GM12891 (cell line): ENCODE measurements around the gene IFRD1. TPM values are rescaled to one million over a fixed set of nuclear protein-coding genes. Genes with fewer than 3 reads are reported as not detected.

ENCODE experiments used
- DNase-seq: peaks from one replicate; pipeline ENCODE4 v3.0.0; 2011; ENCODE audit warnings: low spot score; ENCODE audit not compliant: insufficient read length
- FAIRE-seq: peaks from 2 replicates; lab custom pipeline; 2011; peaks lifted over from hg19 to GRCh38; lab: Jason Lieb, UNC
- PAX5 ChIP-seq: IDR thresholded peaks from 2 replicates; pipeline ENCODE4 v1.6.1; 2011; ENCODE audit warnings: low read length, moderate library complexity, mild to moderate bottlenecking; ENCODE audit not compliant: insufficient read depth, severe bottlenecking
- POLR2A ChIP-seq: IDR thresholded peaks from 2 replicates; pipeline ENCODE4 v1.6.1; 2011; ENCODE audit warnings: low read depth, low read length, control low read depth
- POLR2AphosphoS5 ChIP-seq: IDR thresholded peaks from 2 replicates; pipeline ENCODE4 v1.6.1; 2011; ENCODE audit warnings: low read depth, low read length, control low read depth
- POU2F2 ChIP-seq: IDR thresholded peaks from 2 replicates; pipeline ENCODE4 v1.6.1; 2011; ENCODE audit warnings: low read depth, mild to moderate bottlenecking, control low read depth, low read length, moderate library complexity
- SPI1 ChIP-seq: IDR thresholded peaks from 2 replicates; pipeline ENCODE4 v1.6.1; 2011; ENCODE audit warnings: low read depth, low read length, control low read depth
- TAF1 ChIP-seq: IDR thresholded peaks from 2 replicates; pipeline ENCODE4 v1.6.1; 2011; ENCODE audit warnings: low read depth, low read length, control low read depth
- polyA plus RNA-seq: library from polyadenylated mRNA; unstranded; fragments of >200 nt; gene quantifications from one replicate; pipeline ENCODE4 v1.2.1, GENCODE V29; 2012; ENCODE audit warnings: low read depth, missing spikeins, inconsistent platforms; ENCODE audit not compliant: missing spikeins

IFRD1 gene, protein sequence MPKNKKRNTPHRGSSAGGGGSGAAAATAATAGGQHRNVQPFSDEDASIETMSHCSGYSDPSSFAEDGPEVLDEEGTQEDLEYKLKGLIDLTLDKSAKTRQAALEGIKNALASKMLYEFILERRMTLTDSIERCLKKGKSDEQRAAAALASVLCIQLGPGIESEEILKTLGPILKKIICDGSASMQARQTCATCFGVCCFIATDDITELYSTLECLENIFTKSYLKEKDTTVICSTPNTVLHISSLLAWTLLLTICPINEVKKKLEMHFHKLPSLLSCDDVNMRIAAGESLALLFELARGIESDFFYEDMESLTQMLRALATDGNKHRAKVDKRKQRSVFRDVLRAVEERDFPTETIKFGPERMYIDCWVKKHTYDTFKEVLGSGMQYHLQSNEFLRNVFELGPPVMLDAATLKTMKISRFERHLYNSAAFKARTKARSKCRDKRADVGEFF
- polyA plus RNA-seq = 20.4 TPM

DNA sequence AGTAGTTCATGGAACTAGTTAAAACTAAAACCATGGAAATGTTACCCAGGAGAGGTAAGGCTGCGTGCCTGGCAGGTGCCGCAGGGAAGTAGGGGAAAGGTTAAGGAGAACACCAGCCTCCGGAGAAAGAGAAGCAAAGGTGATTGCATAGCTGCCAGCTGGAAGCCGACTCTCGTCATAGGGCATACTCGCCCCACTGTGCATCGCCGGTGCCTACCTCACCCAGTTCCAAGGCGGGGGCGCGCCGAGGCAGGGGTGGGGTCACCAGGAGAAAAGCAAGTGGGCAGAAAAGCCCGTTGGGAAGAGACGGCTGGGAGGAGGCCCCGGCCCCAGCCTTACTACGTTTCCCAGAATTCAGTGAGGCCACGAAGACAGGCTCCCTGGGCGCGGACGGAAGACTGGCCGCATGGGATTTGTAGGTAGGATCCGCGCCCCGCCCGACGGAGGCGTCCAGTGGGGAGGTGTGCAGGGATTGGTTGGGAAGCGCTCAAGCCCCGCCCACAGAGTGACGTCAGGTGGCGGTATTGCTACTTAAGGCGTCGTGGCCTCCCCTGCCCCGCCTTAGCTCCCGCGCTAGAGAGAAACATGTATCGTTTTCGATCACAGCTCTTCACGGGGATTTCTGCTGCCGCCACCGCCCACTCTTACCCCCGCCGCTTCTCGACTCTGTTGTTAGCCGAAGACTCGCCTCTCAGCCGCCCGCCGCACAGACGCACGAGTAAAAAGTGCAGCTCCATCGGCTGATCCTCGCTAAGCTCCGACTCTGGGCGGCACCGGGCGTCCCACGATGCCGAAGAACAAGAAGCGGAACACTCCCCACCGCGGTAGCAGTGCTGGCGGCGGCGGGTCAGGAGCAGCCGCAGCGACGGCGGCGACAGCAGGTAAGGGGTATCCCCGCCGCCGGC is at the start of gene IFRD1:
IFRD1 (plus strand) TSS at position 559 of the 905 bp plus-strand sequence; CDS start at position 788, 229 bp downstream.
- DNase-seq = peak; percentile 66
- TF ChIP-seq TAF1 = peak; percentile 96
- peak; percentile 99 for TF ChIP-seq POLR2AphosphoS5
- TF ChIP-seq SPI1 = no peak
- TF ChIP-seq POU2F2 = peak; percentile 78; the same call in 1 of the 2 replicates
- peak; percentile 99 for TF ChIP-seq POLR2A
- no peak for TF ChIP-seq PAX5
- peak; percentile 97 for FAIRE-seq

DNA sequence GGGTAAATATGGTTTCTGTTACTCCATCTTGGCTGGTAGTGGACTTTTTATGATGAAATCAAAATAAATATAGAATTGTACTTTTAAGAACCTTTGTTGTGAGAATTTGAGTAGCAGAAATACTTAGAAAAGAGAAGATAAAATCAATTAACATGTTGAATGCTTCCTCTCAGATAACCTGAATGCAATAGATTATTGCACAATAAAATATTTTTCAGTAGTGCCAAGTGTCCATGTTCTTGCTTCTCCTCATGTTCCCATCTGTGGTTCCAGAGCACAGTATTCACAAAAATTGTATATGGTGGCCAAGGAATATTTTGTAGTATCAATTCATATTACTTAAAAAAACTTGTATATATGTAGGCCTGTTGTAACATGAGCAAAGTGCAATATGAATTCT is 45.9 kb upstream of the IFRD1 start:
- no peak for TF ChIP-seq POLR2A
- TF ChIP-seq PAX5 = no peak
- no peak for TF ChIP-seq POU2F2
- TF ChIP-seq POLR2AphosphoS5 = no peak
- no peak for TF ChIP-seq TAF1
- TF ChIP-seq SPI1 = no peak
- FAIRE-seq (no peak), DNase-seq (no peak)

- FAIRE-seq (no peak), DNase-seq (no peak)
- no peak for TF ChIP-seq TAF1
- no peak for TF ChIP-seq PAX5
- TF ChIP-seq SPI1 = no peak
- TF ChIP-seq POLR2A = no peak
- TF ChIP-seq POU2F2 = no peak
- no peak for TF ChIP-seq POLR2AphosphoS5
Measured at GRCh38 chr7:112405286-112405685, 45.0 kb upstream of the IFRD1 start.

- TF ChIP-seq TAF1 (no peak), POU2F2 (no peak), SPI1 (no peak), POLR2A (no peak), POLR2AphosphoS5 (no peak), PAX5 (no peak)
- FAIRE-seq (no peak), DNase-seq (no peak)
Measured at GRCh38 chr7:112407261-112407660, 43.0 kb upstream of the IFRD1 start.

- no peak for TF ChIP-seq POLR2AphosphoS5
- no peak for TF ChIP-seq SPI1
- DNase-seq (no peak), FAIRE-seq (no peak)
Measured at GRCh38 chr7:112410092-112410491, 40.2 kb upstream of the IFRD1 start.

- DNase-seq (no peak), FAIRE-seq (no peak)
- TF ChIP-seq PAX5 (no peak), POLR2A (no peak), TAF1 (no peak), POLR2AphosphoS5 (no peak), SPI1 (no peak), POU2F2 (no peak)
Measured at GRCh38 chr7:112411186-112411795, 39.0 kb upstream of the IFRD1 start.

DNA sequence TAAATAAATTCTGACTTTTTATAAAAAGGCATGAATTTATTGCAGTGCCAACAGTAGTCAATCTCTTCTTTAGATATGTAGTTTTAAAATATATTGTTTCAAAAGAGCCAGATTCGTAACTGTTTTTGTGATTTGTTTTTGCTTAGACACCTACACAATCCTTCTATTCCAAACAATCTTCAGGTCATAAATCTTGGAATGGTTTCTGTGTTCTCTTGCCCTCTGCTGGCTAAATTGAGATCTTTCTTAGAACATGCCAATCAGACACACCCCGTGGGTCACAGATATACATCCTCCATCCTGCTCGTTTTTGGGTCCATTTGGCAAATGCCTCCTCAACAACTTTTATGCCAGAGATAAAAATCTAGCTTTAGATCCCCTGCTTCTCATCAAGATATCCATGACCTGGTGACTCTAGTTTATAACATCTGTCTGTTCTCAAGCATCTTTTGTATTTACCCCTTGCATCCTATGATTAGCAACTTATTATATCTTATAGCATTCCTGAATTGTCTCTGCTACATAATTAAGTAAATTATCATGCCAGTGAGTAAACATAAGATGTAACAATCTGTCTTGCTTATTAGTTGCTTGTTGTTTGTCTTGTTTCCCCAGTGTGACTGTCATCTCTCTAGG is 35.3 kb upstream of the IFRD1 start:
- DNase-seq (no peak), FAIRE-seq (peak; percentile 55)
- TF ChIP-seq TAF1 (no peak), SPI1 (no peak), POU2F2 (no peak), PAX5 (no peak), POLR2AphosphoS5 (no peak), POLR2A (no peak)

DNA sequence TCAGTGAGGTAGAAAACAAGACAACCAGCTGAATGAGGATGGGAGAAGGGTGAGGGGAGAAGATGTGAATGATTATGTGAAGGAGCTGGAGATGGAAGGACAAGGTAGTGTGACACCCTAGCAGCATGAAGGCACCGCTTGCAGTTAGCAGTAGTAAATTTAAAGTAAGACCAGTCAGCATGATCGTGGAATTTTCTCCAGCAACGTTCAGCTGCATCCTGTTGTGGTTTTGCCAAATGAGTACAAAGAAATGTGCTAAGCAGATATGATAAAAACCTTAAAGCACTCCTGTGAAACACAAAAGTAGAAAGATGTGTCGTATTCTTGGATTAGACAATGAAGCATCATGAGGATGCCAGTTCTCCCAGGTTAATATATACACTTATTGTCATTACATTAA is 34.1 kb upstream of the IFRD1 start:
- TF ChIP-seq PAX5 (no peak), POLR2A (no peak)
- DNase-seq (no peak), FAIRE-seq (peak; percentile 45)
